ENCODE results near the gene PRRG2. TPM values are rescaled to one million over a fixed set of nuclear protein-coding genes. Genes with fewer than 3 reads are reported as not detected.

Gene PRRG2
- total RNA-seq = 1 to 10 TPM in 2 of 5 experiments, under 1 TPM in 3; 0.44 to 2.9 (median 0.58) TPM
- polyA plus RNA-seq = under 1 TPM in 1 of 2 donors, not detected in 1; 0.30 TPM
- 1.5 reads per million, percentile 4 among the genes with 10 or more reads in this experiment for total RNA-seq

- peak within 1 kb of the TSS; percentile 68 for H3K4me3 ChIP-seq (ENCODE audit: low read length)
- no peaks in the 10 kb centered on the region for H3K27me3 ChIP-seq (ENCODE audit: control insufficient read depth in 2 of 2, insufficient read depth in 2 of 2, low read length in 2 of 2)
- no peak for ATAC-seq
- H3K4me3 Mint-ChIP-seq = peak within 1 kb of the TSS; percentile 91 to 98 (median 94)
- no peaks in the 10 kb centered on the region for H3K27me3 Mint-ChIP-seq
- no peaks in the 10 kb centered on the region for H3K9me3 Mint-ChIP-seq
- intact Hi-C loops (cut with micrococcal nuclease) = loop anchor here (2.0 to 5.0 kb wide), 3 partner anchors 84 to 464 kb away; partner anchors contain the start of genes PTOV1 (in 2 of the 2), BCL2L12 (in 1 of the 2), C19orf73 (in 1 of the 2) and IRF3 (in 1 of the 2)
- H3K4me1 Mint-ChIP-seq = peaks cover 20 to 45% (median 36%) of the 10 kb centered on the region in 7 donors
- CTCF ChIA-PET = interaction anchor here (0.5 to 2.9 kb wide), 7 partner anchors 9 to 1377 kb away, joined by 3 to 16 read pairs (median 5); partner anchors contain the start of gene PIH1D1
- H3K36me3 Mint-ChIP-seq = peaks cover 0 to 4% (median 0%) of the 10 kb centered on the region in 5 donors
- peaks cover 0 to 22% of the 10 kb centered on the region in 2 donors for H3K4me1 ChIP-seq (ENCODE audit: control insufficient read depth in 2 of 2, insufficient read depth in 2 of 2, low read length in 2 of 2)
- peak within 1 kb of the TSS; percentile 84 for H3K27ac ChIP-seq (ENCODE audit: low read depth, low read length)
- DNase-seq = no peak
- POLR2A ChIA-PET = interaction anchor here (0.6 to 4.9 kb wide), 23 partner anchors 9 to 601 kb away, joined by 3 to 82 read pairs (median 9); partner anchors contain the start of genes ALDH16A1, BCL2L12, FCGRT and IRF3
- peaks cover 0 to 9% (median 2%) of the 10 kb centered on the region in 3 experiments for H3K36me3 ChIP-seq (ENCODE audit: control insufficient read depth in 2 of 3, insufficient read depth in 3 of 3, low read length in 3 of 3)
- H3K9me3 ChIP-seq (ENCODE audit: control insufficient read depth in 2 of 3, low read length in 3 of 3) = no peaks in the 10 kb centered on the region
- peak within 1 kb of the TSS; percentile 85 to 98 (median 92) for H3K27ac Mint-ChIP-seq
Measured at GRCh38 chr19:49581007-49581508, at the start of gene PRRG2. TSS of gene PRRG2 (plus strand) at chr19:49581316. CDS start at chr19:49583220, 1,904 bp downstream.

DNA sequence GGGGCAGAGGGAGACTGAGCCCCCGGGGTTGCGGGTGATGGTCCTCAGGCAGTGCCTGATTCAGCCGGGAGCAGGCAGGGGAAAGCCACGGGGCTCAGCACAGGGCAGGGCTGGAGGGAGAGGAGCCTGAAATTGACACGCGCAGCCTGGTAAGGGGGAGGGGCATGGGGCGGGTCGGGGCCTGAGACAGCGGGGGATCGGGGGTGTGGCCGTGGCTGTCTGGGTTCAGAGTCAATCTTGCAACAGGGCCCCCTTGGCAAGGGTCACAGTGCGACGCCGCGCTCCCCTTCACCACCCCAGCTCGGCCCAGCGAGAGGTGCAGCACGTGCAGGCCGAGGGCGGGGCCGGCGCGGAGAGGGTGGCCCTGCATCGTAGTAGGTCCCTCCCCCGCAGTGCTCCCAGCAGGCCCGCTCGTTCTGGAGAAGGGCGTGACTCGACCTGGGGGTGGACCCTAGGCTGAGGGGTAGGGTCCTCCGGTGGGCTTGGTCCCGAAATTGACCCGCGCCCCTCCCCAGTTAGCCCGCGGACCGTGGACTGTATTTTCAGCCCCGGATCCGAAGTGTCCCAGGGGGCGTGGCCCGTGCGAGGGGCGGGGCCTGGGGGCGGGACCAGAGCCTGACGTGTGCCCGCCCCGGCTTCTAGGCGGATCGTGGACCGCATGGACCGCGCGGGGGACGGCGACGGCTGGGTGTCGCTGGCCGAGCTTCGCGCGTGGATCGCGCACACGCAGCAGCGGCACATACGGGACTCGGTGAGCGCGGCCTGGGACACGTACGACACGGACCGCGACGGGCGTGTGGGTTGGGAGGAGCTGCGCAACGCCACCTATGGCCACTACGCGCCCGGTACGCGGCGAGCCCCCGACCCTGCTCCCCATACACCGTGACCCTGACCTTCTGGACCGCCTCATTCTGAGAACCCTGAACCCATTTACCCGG is 47.3 kb upstream of the PRRG2 start:
- Histone ChIP-seq H3K9me3 (ENCODE audit: control insufficient read depth in 2 of 3, low read length in 3 of 3) (no peaks in the 10 kb centered on the region), H3K36me3 (ENCODE audit: control insufficient read depth in 2 of 3, insufficient read depth in 3 of 3, low read length in 3 of 3) (peaks cover 0 to 3% (median 0%) of the 10 kb centered on the region in 3 experiments), H3K27me3 (ENCODE audit: control insufficient read depth in 2 of 2, insufficient read depth in 2 of 2, low read length in 2 of 2) (no peaks in the 10 kb centered on the region), H3K4me3 (ENCODE audit: low read length) (peak overlapping the region; percentile 58), H3K4me1 (ENCODE audit: control insufficient read depth in 2 of 2, insufficient read depth in 2 of 2, low read length in 2 of 2) (peaks cover 12 to 21% of the 10 kb centered on the region in 2 donors), H3K27ac (ENCODE audit: low read depth, low read length) (peak overlapping the region; percentile 66)
- CTCF ChIA-PET = interaction anchor here (1.0 to 2.9 kb wide), 6 partner anchors 14 to 36 kb away, joined by 3 to 26 read pairs (median 4); no protein-coding TSS in a partner anchor
- ATAC-seq (peak; percentile 94), DNase-seq (peak; percentile 80 to 96 (median 89))
- intact Hi-C loops (cut with micrococcal nuclease) = loop anchor here (1.0 to 2.0 kb wide), 5 partner anchors 13 to 36 kb away; partner anchors contain the start of gene FCGRT (in 1 of the 2)
- Mint-ChIP-seq H3K27me3 (peaks cover 0 to 4% (median 0%) of the 10 kb centered on the region in 5 donors), H3K4me1 (peaks cover 19 to 32% (median 24%) of the 10 kb centered on the region in 7 donors), H3K36me3 (peaks cover 0 to 5% (median 3%) of the 10 kb centered on the region in 5 donors), H3K4me3 (peak overlapping the region; percentile 77 to 95 (median 91)), H3K27ac (peak overlapping the region; percentile 41 to 95 (median 72)), H3K9me3 (no peaks in the 10 kb centered on the region)
- POLR2A ChIA-PET = interaction anchor here (0.7 to 2.9 kb wide), 18 partner anchors 10 to 38 kb away, joined by 3 to 17 read pairs (median 4); partner anchors contain the start of gene FCGRT

DNA sequence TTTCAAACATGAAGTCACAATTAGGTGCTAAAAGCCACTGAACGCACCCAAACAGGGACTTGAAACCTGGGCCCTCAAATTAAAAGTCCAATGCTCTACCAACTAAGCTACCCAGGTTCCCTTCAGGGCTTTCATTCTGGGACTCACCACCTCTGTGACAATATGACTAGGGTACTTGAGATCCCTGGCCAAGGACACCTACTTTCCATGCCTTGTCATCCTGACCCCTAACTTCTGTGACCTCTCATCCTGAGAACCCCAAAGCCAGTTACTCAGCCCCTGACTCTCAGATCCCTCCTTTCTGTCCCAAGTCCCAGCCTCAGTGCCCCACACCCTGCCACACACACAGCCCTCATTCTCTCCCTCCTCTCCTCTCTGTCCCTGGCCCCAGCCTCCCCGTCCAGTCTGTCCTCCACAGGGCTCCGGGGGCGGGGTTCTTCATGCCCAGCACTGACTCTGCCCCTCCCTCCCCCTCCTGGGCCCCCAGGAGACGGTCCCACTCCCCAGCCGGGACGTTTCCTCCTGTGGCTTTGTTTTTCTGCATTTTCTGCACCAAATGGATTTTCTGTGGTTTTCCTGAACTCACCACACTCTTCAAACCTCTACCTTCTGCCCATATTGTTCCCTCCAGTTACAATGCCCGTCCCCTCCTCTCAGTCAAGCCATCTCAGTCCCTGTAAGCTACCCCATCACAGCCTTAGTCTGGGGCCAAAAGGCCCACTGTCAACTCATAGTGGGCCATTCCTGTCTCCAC is 46.3 kb upstream of the PRRG2 start:
- Mint-ChIP-seq H3K4me3 (peak overlapping the region; percentile 77 to 95 (median 91)), H3K27me3 (peaks cover 0 to 2% (median 0%) of the 10 kb centered on the region in 5 donors), H3K4me1 (peaks cover 19 to 28% (median 22%) of the 10 kb centered on the region in 7 donors), H3K9me3 (no peaks in the 10 kb centered on the region), H3K27ac (peak overlapping the region; percentile 41 to 95 (median 72)), H3K36me3 (peaks cover 0 to 5% (median 2%) of the 10 kb centered on the region in 5 donors)
- Histone ChIP-seq H3K4me1 (ENCODE audit: control insufficient read depth in 2 of 2, insufficient read depth in 2 of 2, low read length in 2 of 2) (peaks cover 12 to 21% of the 10 kb centered on the region in 2 donors), H3K27me3 (ENCODE audit: control insufficient read depth in 2 of 2, insufficient read depth in 2 of 2, low read length in 2 of 2) (no peaks in the 10 kb centered on the region), H3K27ac (ENCODE audit: low read depth, low read length) (peak overlapping the region; percentile 66), H3K4me3 (ENCODE audit: low read length) (peak overlapping the region; percentile 58), H3K9me3 (ENCODE audit: control insufficient read depth in 2 of 3, low read length in 3 of 3) (no peaks in the 10 kb centered on the region), H3K36me3 (ENCODE audit: control insufficient read depth in 2 of 3, insufficient read depth in 3 of 3, low read length in 3 of 3) (peaks cover 0 to 3% (median 0%) of the 10 kb centered on the region in 3 experiments)
- CTCF ChIA-PET = interaction anchor here (1.0 to 2.9 kb wide), 8 partner anchors 13 to 36 kb away, joined by 3 to 26 read pairs (median 4); no protein-coding TSS in a partner anchor
- POLR2A ChIA-PET = interaction anchor here (0.6 to 2.9 kb wide), 22 partner anchors 9 to 53 kb away, joined by 3 to 17 read pairs (median 4); partner anchors contain the start of gene FCGRT
- DNase-seq (peak in 1 of 9 donors; percentile 32), ATAC-seq (no peak)
- intact Hi-C loops (cut with micrococcal nuclease) = loop anchor here in 1 of 2 donors (1.0 to 2.0 kb wide), 4 partner anchors 12 to 35 kb away; partner anchors contain the start of gene FCGRT

DNA sequence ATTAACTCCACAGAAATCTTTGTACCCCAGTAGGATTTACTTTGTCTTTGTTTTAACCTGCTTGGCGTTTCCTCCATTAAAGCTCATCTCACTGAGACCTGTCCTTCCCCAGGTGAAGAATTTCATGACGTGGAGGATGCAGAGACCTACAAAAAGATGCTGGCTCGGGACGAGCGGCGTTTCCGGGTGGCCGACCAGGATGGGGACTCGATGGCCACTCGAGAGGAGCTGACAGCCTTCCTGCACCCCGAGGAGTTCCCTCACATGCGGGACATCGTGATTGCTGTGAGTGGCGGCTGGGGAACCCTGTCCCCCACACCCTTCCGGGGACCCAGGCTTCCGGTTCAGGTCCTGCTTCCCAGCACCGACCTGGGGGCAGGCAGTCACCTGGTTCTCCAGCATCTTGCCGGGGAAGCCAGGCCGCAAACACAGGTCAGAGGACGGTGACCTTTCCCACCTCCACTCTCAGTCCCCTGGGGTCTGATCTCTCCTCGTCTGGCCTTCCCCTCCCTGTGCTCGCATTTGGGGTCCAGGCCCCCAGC is 44.1 kb upstream of the PRRG2 start:
- H3K9me3 Mint-ChIP-seq = no peaks in the 10 kb centered on the region
- Histone ChIP-seq H3K27ac (ENCODE audit: low read depth, low read length) (no peak overlapping the region), H3K4me3 (ENCODE audit: low read length) (no peak overlapping the region), H3K27me3 (ENCODE audit: control insufficient read depth in 2 of 2, insufficient read depth in 2 of 2, low read length in 2 of 2) (no peaks in the 10 kb centered on the region), H3K4me1 (ENCODE audit: control insufficient read depth in 2 of 2, insufficient read depth in 2 of 2, low read length in 2 of 2) (peaks cover 12 to 21% of the 10 kb centered on the region in 2 donors), H3K36me3 (ENCODE audit: control insufficient read depth in 2 of 3, insufficient read depth in 3 of 3, low read length in 3 of 3) (peaks cover 0 to 3% (median 0%) of the 10 kb centered on the region in 3 experiments), H3K9me3 (ENCODE audit: control insufficient read depth in 2 of 3, low read length in 3 of 3) (no peaks in the 10 kb centered on the region)
- peak overlapping the region in 1 of 9 donors; percentile 47 for H3K27ac Mint-ChIP-seq
- POLR2A ChIA-PET = interaction anchor here (0.6 to 2.0 kb wide), 7 partner anchors 10 to 162 kb away, joined by 3 to 15 read pairs (median 4); partner anchors contain the start of gene FCGRT
- peaks cover 19 to 28% (median 24%) of the 10 kb centered on the region in 7 donors for H3K4me1 Mint-ChIP-seq
- H3K27me3 Mint-ChIP-seq = peaks cover 0 to 2% (median 0%) of the 10 kb centered on the region in 5 donors
- no peak for ATAC-seq
- intact Hi-C loops (cut with micrococcal nuclease) = no loop called here
- no peak for DNase-seq
- H3K36me3 Mint-ChIP-seq = peaks cover 0 to 5% (median 3%) of the 10 kb centered on the region in 5 donors
- H3K4me3 Mint-ChIP-seq = no peak overlapping the region
- CTCF ChIA-PET = interaction anchor here (0.7 to 1.8 kb wide), 2 partner anchors 9 to 23 kb away, joined by 3 to 4 read pairs; partner anchors contain the start of gene RCN3

GRCh38 chr19:49538643-49539042 is 42.5 kb upstream of the PRRG2 start:
- ChIA-PET POLR2A (interaction anchor here (0.6 to 1.5 kb wide), 3 partner anchors 10 to 29 kb away, joined by 3 to 5 read pairs (median 5); no protein-coding TSS in a partner anchor), CTCF (interaction anchor here (1.0 kb wide), 1 partner anchor 8 kb away, joined by 6 read pairs; no protein-coding TSS in a partner anchor)
- intact Hi-C loops (cut with micrococcal nuclease) = no loop called here
- H3K27me3 Mint-ChIP-seq = peaks cover 0 to 2% (median 0%) of the 10 kb centered on the region in 5 donors
- no peak overlapping the region for H3K4me3 ChIP-seq (ENCODE audit: low read length)
- H3K36me3 ChIP-seq (ENCODE audit: control insufficient read depth in 2 of 3, insufficient read depth in 3 of 3, low read length in 3 of 3) = peaks cover 0 to 3% (median 0%) of the 10 kb centered on the region in 3 experiments
- H3K27me3 ChIP-seq (ENCODE audit: control insufficient read depth in 2 of 2, insufficient read depth in 2 of 2, low read length in 2 of 2) = no peaks in the 10 kb centered on the region
- peaks cover 17 to 33% (median 21%) of the 10 kb centered on the region in 7 donors for H3K4me1 Mint-ChIP-seq
- no peak overlapping the region for H3K27ac ChIP-seq (ENCODE audit: low read depth, low read length)
- H3K9me3 ChIP-seq (ENCODE audit: control insufficient read depth in 2 of 3, low read length in 3 of 3) = no peaks in the 10 kb centered on the region
- ATAC-seq = no peak
- peaks cover 0 to 6% (median 3%) of the 10 kb centered on the region in 5 donors for H3K36me3 Mint-ChIP-seq
- H3K9me3 Mint-ChIP-seq = no peaks in the 10 kb centered on the region
- peaks cover 12% of the 10 kb centered on the region in 2 donors for H3K4me1 ChIP-seq (ENCODE audit: control insufficient read depth in 2 of 2, insufficient read depth in 2 of 2, low read length in 2 of 2)
- H3K4me3 Mint-ChIP-seq = no peak overlapping the region
- DNase-seq = no peak
- no peak overlapping the region for H3K27ac Mint-ChIP-seq

All from naive thymus-derived CD4-positive, alpha-beta T cell (primary cell).